Stimulated activated memory B cell treated with anti-CD40 and anti-IgM and Interleukin-4, amounts not matched to agents 10 μg/mL and 1 μg/mL and 100 μg/mL, for 72 hours (primary cell): Measurements from ENCODE around the gene TICAM1.

ENCODE experiments used
- ATAC-seq: fragments of 150-1000 bp; cut with Tn5 transposase; 2 replicates; pipeline ENCODE4 v1.10.0; 2021
- H3K27ac Mint-ChIP-seq: one replicate; pipeline ENCODE4 v1.8.0; 2022; ENCODE audit warnings: mild to moderate bottlenecking, mixed read lengths
- H3K27me3 Mint-ChIP-seq: one replicate; pipeline ENCODE4 v1.8.0; 2022; ENCODE audit warnings: mixed read lengths
- H3K36me3 Mint-ChIP-seq: one replicate; pipeline ENCODE4 v1.8.0; 2022; ENCODE audit warnings: mixed read lengths
- H3K4me1 Mint-ChIP-seq: one replicate; pipeline ENCODE4 v1.8.0; 2022; ENCODE audit warnings: mixed read lengths
- H3K4me3 Mint-ChIP-seq: one replicate; pipeline ENCODE4 v1.8.0; 2022; ENCODE audit warnings: mild to moderate bottlenecking, moderate library complexity, mixed read lengths
- H3K9me3 Mint-ChIP-seq: one replicate; pipeline ENCODE4 v1.8.0; 2022; ENCODE audit warnings: mixed read lengths

The TICAM1 gene

GRCh38 chr19:4773047-4773640 lies 58.4 kb downstream of the TICAM1 start:
- ATAC-seq: no peak
- no peaks in the 10 kb centered on the region for H3K4me1 Mint-ChIP-seq
- H3K27me3 Mint-ChIP-seq: peaks cover 60% of the 10 kb centered on the region
- peaks cover 2% of the 10 kb centered on the region for H3K9me3 Mint-ChIP-seq
- no peak overlapping the region for H3K4me3 Mint-ChIP-seq
- no peak overlapping the region for H3K27ac Mint-ChIP-seq
- no peaks in the 10 kb centered on the region for H3K36me3 Mint-ChIP-seq

- H3K4me3 Mint-ChIP-seq: no peak overlapping the region
Measured at GRCh38 chr19:4772566-4772965, 58.9 kb downstream of the TICAM1 start.

DNA sequence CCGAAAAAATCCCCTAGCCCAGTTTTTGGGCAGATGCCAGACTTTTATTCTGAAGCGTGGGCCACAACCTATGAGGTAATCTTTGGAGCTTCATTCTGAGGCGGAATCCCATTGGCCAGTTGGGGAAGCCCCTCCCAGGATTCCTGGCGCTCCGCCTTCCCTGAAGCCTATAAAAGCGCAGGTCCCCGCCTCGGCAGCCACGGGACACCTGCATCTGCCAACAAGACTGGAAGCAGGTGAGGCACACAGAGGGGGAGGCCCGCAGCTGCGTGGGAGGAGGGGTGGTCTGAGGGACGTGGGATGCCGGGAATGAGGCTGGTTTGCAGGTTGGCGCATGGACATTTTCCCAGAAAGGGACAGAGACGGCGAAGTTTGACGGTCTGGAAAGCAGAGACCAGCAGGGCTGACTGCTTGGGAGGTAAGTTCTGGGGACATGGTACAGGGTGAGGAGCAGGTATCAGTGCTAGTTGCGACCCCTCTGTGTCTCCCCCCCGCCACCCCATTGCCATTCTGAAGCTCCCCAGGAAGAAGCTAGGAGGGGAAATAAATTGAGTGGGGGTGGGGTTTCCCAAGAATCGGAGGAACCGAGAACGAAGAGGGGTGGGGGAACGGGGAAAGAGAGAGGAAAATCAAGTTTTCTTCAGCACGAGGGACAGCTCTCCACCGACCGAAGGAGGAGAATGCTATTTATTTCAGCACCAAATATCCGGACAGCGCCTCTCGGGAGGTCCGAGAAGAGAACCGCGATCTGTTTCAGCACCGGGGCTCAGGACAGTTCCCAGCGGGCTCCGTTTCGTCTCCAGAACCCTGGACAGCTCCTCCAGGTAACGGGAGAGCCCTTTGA lies 62.4 kb downstream of the TICAM1 start:
- ATAC-seq: no peak
- Mint-ChIP-seq H3K4me1 (no peaks in the 10 kb centered on the region), H3K27ac (no peak overlapping the region), H3K9me3 (no peaks in the 10 kb centered on the region), H3K4me3 (no peak overlapping the region), H3K27me3 (peaks cover 58% of the 10 kb centered on the region), H3K36me3 (no peaks in the 10 kb centered on the region)

More at GRCh38 chr19:4772566-4772965, 58.9 kb downstream of the TICAM1 start:
- no peaks in the 10 kb centered on the region for H3K4me1 Mint-ChIP-seq
- H3K9me3 Mint-ChIP-seq: no peaks in the 10 kb centered on the region
- no peak for ATAC-seq
- H3K36me3 Mint-ChIP-seq: no peaks in the 10 kb centered on the region
- H3K27ac Mint-ChIP-seq: no peak overlapping the region
- peaks cover 61% of the 10 kb centered on the region for H3K27me3 Mint-ChIP-seq
